Mammary epithelial cell (primary cell): ENCODE data around the gene SDK1.

Experiments used
- CTCF ChIP-seq, 2 donors: IDR thresholded peaks in 1 of 2; conservative IDR thresholded peaks in 1 of 2; 2 replicates each; pipeline ENCODE4 v1.5.1; 2011 to 2012; ENCODE audit warnings: inconsistent platforms in 2 of 2, low read length in 2 of 2, mild to moderate bottlenecking in 2 of 2, control low read depth in 1 of 2, low read depth in 1 of 2; ENCODE audit not compliant: insufficient read depth in 1 of 2; ENCODE audit errors: extremely low read depth in 1 of 2
- EZH2 ChIP-seq: IDR thresholded peaks from 2 replicates; pipeline ENCODE4 v1.6.1; 2012; ENCODE audit warnings: low read length, inconsistent platforms, borderline replicate concordance

GRCh38 chr7:4210821-4211220 is 909.8 kb downstream of the SDK1 start:
- no peak for TF ChIP-seq CTCF (conservative IDR thresholded peaks at IDR 0.05 in 1 of 2, IDR thresholded peaks at IDR 0.05 in 1 of 2; ENCODE audit: extremely low read depth in 1 of 2, insufficient read depth in 1 of 2, low read depth in 1 of 2, low read length in 2 of 2)
- TF ChIP-seq EZH2 = no peak
